ENCODE measurements around the gene PPL. TPM values are rescaled to one million over a fixed set of nuclear protein-coding genes. Genes with fewer than 3 reads are reported as not detected.

PPL gene
- total and polyA plus RNA-seq, 2 donors (not counting 3 experiments of a cell fraction or from before 2014, with no cell fraction given) = 0.07 to 0.20 TPM

- DNase-seq (ENCODE audit: low read depth, low spot score) = no peak
- FAIRE-seq = no peak
- no TSS peak for BruUV-seq (replicated peaks)
- H3K36me3 ChIP-seq (ENCODE audit: control insufficient read depth in 2 of 2, extremely low read depth in 1 of 2, insufficient read depth in 2 of 2, low read length in 2 of 2) = no peaks in the 10 kb centered on the region
- peaks cover 0 to 3% of the 10 kb centered on the region in 2 experiments for H3K27me3 ChIP-seq (ENCODE audit: control insufficient read depth in 2 of 2, insufficient read depth in 2 of 2, low read length in 2 of 2)
- no peak overlapping the region for H3K4me3 ChIP-seq (replicated peaks in 1 of 3; ENCODE audit: insufficient read depth in 1 of 3, low read depth in 1 of 3, low read length in 3 of 3)
- H4K20me1 ChIP-seq (replicated peaks; ENCODE audit: control insufficient read depth, extremely low read depth, insufficient read depth, low read length) = no peaks in the 10 kb centered on the region
- dilution Hi-C loops (cut with MboI; ENCODE audit: extremely low pct_ligation_motif_present, low sequenced_read_pairs) (no loop called here), intact Hi-C loops (cut with micrococcal nuclease) (no loop called here)
- CTCF ChIA-PET = no interaction called here
- no peak overlapping the region for H2AFZ ChIP-seq (ENCODE audit: low read depth, low read length)
- no peaks in the 10 kb centered on the region for H3K9me1 ChIP-seq (replicated peaks; ENCODE audit: control insufficient read depth, extremely low read depth, insufficient read depth, low read length)
- no peak overlapping the region for H3K9ac ChIP-seq (replicated peaks; ENCODE audit: extremely low read depth, insufficient read depth, low read length)
- POLR2A ChIA-PET = no interaction called here
- no peak overlapping the region for H3K4me2 ChIP-seq (ENCODE audit: insufficient read depth, low read length)
- H3K4me1 ChIP-seq (ENCODE audit: control insufficient read depth, extremely low read depth, insufficient read depth, low read length) = no peaks in the 10 kb centered on the region
- no peaks in the 10 kb centered on the region for H3K79me2 ChIP-seq (ENCODE audit: control insufficient read depth, insufficient read depth, low read length)
- H3K9me3 ChIP-seq (replicated peaks; ENCODE audit: control insufficient read depth, insufficient read depth, low read length) = no peaks in the 10 kb centered on the region
- no peak overlapping the region for H3K27ac ChIP-seq (ENCODE audit: insufficient read depth, low read depth, low read length)
- TF ChIP-seq MYC (IDR thresholded peaks at IDR 0.05; ENCODE audit: low read depth, low read length) = no peak
- TF ChIP-seq EZH2 (IDR thresholded peaks at IDR 0.05; ENCODE audit: borderline replicate concordance, low read depth, low read length, severe bottlenecking) = no peak
- no peak for TF ChIP-seq JUN (IDR thresholded peaks at IDR 0.05; ENCODE audit: borderline replicate concordance, insufficient read depth, insufficient read length, low read depth)
- TF ChIP-seq GATA2 (IDR thresholded peaks at IDR 0.05; ENCODE audit: insufficient read depth, insufficient read length, low read depth, low read length) = no peak
- no peak for TF ChIP-seq POLR2A (IDR thresholded peaks at IDR 0.05; ENCODE audit: low read depth, low read length)
- TF ChIP-seq, protein P1, sequence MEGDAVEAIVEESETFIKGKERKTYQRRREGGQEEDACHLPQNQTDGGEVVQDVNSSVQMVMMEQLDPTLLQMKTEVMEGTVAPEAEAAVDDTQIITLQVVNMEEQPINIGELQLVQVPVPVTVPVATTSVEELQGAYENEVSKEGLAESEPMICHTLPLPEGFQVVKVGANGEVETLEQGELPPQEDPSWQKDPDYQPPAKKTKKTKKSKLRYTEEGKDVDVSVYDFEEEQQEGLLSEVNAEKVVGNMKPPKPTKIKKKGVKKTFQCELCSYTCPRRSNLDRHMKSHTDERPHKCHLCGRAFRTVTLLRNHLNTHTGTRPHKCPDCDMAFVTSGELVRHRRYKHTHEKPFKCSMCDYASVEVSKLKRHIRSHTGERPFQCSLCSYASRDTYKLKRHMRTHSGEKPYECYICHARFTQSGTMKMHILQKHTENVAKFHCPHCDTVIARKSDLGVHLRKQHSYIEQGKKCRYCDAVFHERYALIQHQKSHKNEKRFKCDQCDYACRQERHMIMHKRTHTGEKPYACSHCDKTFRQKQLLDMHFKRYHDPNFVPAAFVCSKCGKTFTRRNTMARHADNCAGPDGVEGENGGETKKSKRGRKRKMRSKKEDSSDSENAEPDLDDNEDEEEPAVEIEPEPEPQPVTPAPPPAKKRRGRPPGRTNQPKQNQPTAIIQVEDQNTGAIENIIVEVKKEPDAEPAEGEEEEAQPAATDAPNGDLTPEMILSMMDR (IDR thresholded peaks at IDR 0.05; ENCODE audit: extremely low read depth in 1 of 2, insufficient read depth in 1 of 2, low read depth in 1 of 2, low read length in 2 of 2) = no peak
- no peak for TF ChIP-seq FOS (IDR thresholded peaks at IDR 0.05; ENCODE audit: borderline replicate concordance, insufficient read depth, low read length)
- TF ChIP-seq, protein P2, sequence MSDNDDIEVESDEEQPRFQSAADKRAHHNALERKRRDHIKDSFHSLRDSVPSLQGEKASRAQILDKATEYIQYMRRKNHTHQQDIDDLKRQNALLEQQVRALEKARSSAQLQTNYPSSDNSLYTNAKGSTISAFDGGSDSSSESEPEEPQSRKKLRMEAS (IDR thresholded peaks at IDR 0.05; ENCODE audit: insufficient read depth, insufficient read length) = no peak
- no peak for TF ChIP-seq POLR2AphosphoS5 (IDR thresholded peaks at IDR 0.05; ENCODE audit: insufficient read depth, low read depth, low read length)
These were observed 39.1 kb upstream of the PPL start for GRCh38 chr16:4976079-4976478.
